GM18867 (cell line): Measurements from ENCODE around the gene ZFP90.

Source experiments
- ATAC-seq: cut with Tn5 transposase; IDR thresholded peaks from one replicate; pipeline ENCODE4 v1.9.1; 2021; ENCODE audit warnings: mild to moderate bottlenecking, moderate library complexity; ENCODE audit not compliant: unreplicated experiment

ZFP90 gene

GRCh38 chr16:68577352-68577853, 38.3 kb downstream of the ZFP90 start:
- ATAC-seq, result no peak

GRCh38 chr16:68590201-68590994, 51.3 kb downstream of the ZFP90 start:
- no peak for ATAC-seq

- no peak for ATAC-seq
These were observed 53.6 kb downstream of the ZFP90 start for GRCh38 chr16:68592466-68593337.

GRCh38 chr16:68596266-68596665, 57.2 kb downstream of the ZFP90 start:
- ATAC-seq, result no peak

GRCh38 chr16:68599586-68599985, 60.5 kb downstream of the ZFP90 start:
- ATAC-seq, result no peak

GRCh38 chr16:68605746-68606145, 66.7 kb downstream of the ZFP90 start:
- no peak for ATAC-seq

DNA sequence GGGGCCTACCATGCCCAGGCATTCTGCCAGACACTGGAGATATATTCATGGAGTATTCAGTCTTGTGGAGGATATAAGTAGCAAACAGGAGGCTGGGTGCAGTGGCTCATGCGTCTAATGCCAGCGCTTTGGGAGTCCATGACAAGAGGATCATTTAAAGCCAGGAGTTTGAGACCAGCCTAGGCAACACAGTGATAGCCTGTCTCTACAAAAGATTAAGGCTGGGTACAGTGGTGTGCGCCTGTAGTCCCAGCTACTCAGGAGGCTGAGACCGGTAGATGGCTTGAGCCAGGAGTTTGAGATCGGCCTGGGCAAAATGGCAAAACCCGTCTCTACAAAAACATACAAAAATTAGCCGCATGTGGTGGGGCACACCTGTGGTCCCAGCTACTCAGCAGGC, 68.4 kb downstream of the ZFP90 start:
- no peak for ATAC-seq

DNA sequence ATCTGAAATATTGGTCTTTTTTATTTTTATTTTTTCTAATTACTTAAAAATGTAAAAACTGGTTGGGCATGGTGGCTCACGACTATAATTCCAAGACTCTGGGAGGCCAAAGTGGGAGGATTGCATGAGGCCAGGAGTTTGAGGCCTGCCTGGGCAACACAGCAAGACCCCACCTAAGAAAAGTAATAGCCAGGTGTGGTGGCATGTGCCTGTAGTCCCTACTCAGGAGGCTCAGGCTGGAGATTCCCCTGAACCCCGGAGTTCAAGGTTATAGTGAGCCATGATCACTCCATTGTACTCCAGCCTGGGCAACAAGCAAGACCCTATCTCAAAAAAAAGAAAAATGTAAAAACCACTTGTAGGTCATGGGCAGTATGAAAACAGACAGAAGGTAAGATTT, 69.2 kb downstream of the ZFP90 start:
- no peak for ATAC-seq

DNA sequence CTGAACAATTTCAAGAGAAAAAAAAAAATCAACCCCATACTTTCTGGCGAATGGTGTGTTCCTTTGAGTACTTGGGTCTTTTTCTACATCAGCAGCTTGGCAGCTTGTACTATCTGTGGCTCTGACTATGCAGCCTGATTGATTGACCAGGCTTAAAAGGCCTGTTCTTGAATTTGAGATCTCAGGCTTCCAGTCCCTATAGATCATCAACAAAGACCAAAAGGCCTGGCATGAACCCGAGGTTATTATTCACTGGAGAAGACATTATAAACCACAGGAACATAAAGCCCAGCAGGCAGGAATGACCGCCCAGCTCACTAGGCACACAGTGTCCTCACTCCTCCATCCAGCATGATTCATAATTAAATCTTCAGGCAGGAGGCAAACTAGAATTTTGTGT, 73.9 kb downstream of the ZFP90 start:
- ATAC-seq, result no peak

- ATAC-seq, result no peak
These were observed 78.6 kb downstream of the ZFP90 start for GRCh38 chr16:68617734-68618133.
